Subcutaneous adipose tissue (tissue), 4 donors: ENCODE measurements around the gene CADM2. TPM values are rescaled to one million over a fixed set of nuclear protein-coding genes. Genes with fewer than 3 reads are reported as not detected.

ENCODE experiments used
- CTCF ChIP-seq: fragments of 450-650 bp; IDR thresholded peaks from one replicate; pipeline ENCODE4 v1.5.1; 2016; ENCODE audit warnings: low read depth, mild to moderate bottlenecking, control low read depth, antibody characterized with exemption, moderate library complexity
- total RNA-seq, 4 donors: library from RNA; depleted of rRNA; stranded (reverse); fragments of >200 nt; gene quantifications; one replicate each; pipeline ENCODE4 v1.1.0, GENCODE V29; 2016

Gene CADM2
- total RNA-seq, 4 donors from 2014 or later, result 1.0 to 19.8 (median 4.4) TPM

GRCh38 chr3:85189731-85190130, 230.9 kb downstream of the CADM2 start:
- no peak for TF ChIP-seq CTCF

- TF ChIP-seq CTCF, result no peak
These were observed 234.8 kb downstream of the CADM2 start for GRCh38 chr3:85193565-85193964.

GRCh38 chr3:85208650-85209049, 249.9 kb downstream of the CADM2 start:
- TF ChIP-seq CTCF, result no peak

GRCh38 chr3:85210540-85210939, 251.8 kb downstream of the CADM2 start:
- TF ChIP-seq CTCF, result no peak

GRCh38 chr3:85228966-85229365, 270.2 kb downstream of the CADM2 start:
- TF ChIP-seq CTCF, result no peak

- no peak for TF ChIP-seq CTCF
These were observed 285.3 kb downstream of the CADM2 start for GRCh38 chr3:85244091-85244490.

- TF ChIP-seq CTCF, result no peak
These were observed 285.7 kb downstream of the CADM2 start for GRCh38 chr3:85244519-85244918.
